NCI-H526 treated with DMSO at 0.1 percent for 48 hours (cell line): ENCODE measurements around the gene SAMD4B.
"Not testable (repeated sequence)": the region's sequence is repeated elsewhere in the genome, so short reads cannot be mapped to it uniquely, and the experiment has no call there.

Experiments
- DNase-seq: peaks from one replicate; lab custom pipeline; 2025; lab: John Stamatoyannopoulos, UW

SAMD4B gene

GRCh38 chr19:39365531-39365930 lies 23.3 kb downstream of the SAMD4B start:
- no peak for DNase-seq

- no peak for DNase-seq
Measured at GRCh38 chr19:39369200-39369599, 27.0 kb downstream of the SAMD4B start.

GRCh38 chr19:39370735-39371134 lies 28.5 kb downstream of the SAMD4B start:
- no peak for DNase-seq

- DNase-seq, result no peak
Measured at GRCh38 chr19:39372047-39372802, 30.0 kb downstream of the SAMD4B start.

GRCh38 chr19:39372941-39373340 lies 30.7 kb downstream of the SAMD4B start:
- DNase-seq, result no peak

GRCh38 chr19:39375929-39376328 lies 33.7 kb downstream of the SAMD4B start:
- DNase-seq, result no peak

GRCh38 chr19:39377373-39378362 lies 35.4 kb downstream of the SAMD4B start:
- DNase-seq, result no peak

GRCh38 chr19:39379366-39379765 lies 37.1 kb downstream of the SAMD4B start:
- not testable (repeated sequence) for DNase-seq

GRCh38 chr19:39379865-39380396 lies 37.7 kb downstream of the SAMD4B start:
- DNase-seq, result no peak

GRCh38 chr19:39380521-39381502 lies 38.6 kb downstream of the SAMD4B start:
- no peak for DNase-seq

GRCh38 chr19:39381910-39382611 lies 39.8 kb downstream of the SAMD4B start:
- no peak for DNase-seq

GRCh38 chr19:39382991-39383828 lies 41.0 kb downstream of the SAMD4B start:
- no peak for DNase-seq

- no peak for DNase-seq
Measured at GRCh38 chr19:39384839-39385568, 42.8 kb downstream of the SAMD4B start.

GRCh38 chr19:39385629-39386411 lies 43.6 kb downstream of the SAMD4B start:
- no peak for DNase-seq

GRCh38 chr19:39386557-39386956 lies 44.3 kb downstream of the SAMD4B start:
- no peak for DNase-seq

GRCh38 chr19:39388657-39389056 lies 46.4 kb downstream of the SAMD4B start:
- DNase-seq, result no peak

GRCh38 chr19:39389631-39390414 lies 47.6 kb downstream of the SAMD4B start:
- no peak for DNase-seq

GRCh38 chr19:39390451-39390750 lies 48.2 kb downstream of the SAMD4B start:
- DNase-seq, result no peak
